Measurements from ENCODE around the gene NELL1.
"Not testable (repeated sequence)": the region's sequence is repeated elsewhere in the genome, so short reads cannot be mapped to it uniquely, and the experiment has no call there.

NELL1 gene

DNA sequence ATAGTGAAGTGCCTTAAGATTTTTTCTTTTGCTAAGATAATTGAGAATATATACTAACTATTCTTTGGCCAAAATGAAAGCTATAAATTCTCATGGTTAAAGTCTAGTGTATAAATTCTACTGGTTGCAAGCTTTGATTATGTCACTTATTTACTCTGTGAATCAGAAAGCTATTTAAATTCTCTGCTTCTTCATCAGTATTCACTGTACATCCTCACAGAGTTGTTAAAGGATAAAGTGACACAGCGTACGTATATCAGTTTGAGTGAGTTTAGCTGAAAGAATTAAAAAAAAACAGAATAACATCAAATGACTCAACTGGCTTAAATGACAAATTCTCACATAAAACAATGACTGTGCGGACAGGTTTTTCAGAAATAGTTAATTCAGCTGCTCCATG is 453.1 kb downstream of the NELL1 start:
- Histone ChIP-seq H3K27me3 (ENCODE audit: control insufficient read depth, insufficient read depth, low read length) (no peaks in the 10 kb centered on the region), H3K36me3 (ENCODE audit: insufficient read depth, low read length) (no peaks in the 10 kb centered on the region), H3K9me3 (replicated peaks; ENCODE audit: low read length) (no peaks in the 10 kb centered on the region), H3K4me1 (ENCODE audit: control insufficient read depth, insufficient read depth, low read length) (no peaks in the 10 kb centered on the region), H3K4me3 (ENCODE audit: low read length) (no peak overlapping the region), H3K4me2 (ENCODE audit: low read length) (no peak overlapping the region), H3K9ac (ENCODE audit: low read depth, low read length) (no peak overlapping the region)

DNA sequence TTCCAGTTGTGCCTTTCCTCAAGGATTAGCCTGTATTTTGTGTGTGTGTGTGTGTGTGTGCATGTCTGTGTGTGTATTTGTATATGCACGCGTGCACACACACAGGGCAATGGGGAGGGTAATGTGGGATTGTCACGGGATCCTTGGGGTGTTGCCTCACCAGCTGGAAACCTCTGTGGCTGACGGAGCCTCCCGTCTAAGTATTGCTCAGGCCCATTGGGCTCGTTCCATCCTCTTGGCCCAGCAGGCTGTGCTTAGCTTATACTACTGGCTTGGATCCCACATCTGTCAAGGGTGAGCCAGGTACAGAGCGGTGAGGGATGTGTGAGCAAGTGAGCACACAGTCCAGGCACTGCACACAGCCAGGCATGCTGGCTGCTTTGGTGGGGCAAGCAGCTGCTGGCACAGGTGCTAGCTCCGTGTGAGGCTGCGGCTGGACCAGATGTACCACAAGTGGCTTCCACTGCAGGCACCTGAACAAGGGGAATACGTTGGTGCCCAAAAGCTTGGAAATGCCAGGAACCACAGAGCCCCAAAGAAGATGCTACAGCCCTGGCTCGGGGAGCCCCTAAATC is 462.8 kb downstream of the NELL1 start:
- Histone ChIP-seq H3K4me1 (ENCODE audit: control insufficient read depth, insufficient read depth, low read length) (no peaks in the 10 kb centered on the region), H3K36me3 (ENCODE audit: insufficient read depth, low read length) (no peaks in the 10 kb centered on the region), H3K9me3 (replicated peaks; ENCODE audit: low read length) (peaks cover 3% of the 10 kb centered on the region), H3K9ac (ENCODE audit: low read depth, low read length) (no peak overlapping the region), H3K27me3 (ENCODE audit: control insufficient read depth, insufficient read depth, low read length) (no peaks in the 10 kb centered on the region), H3K4me3 (ENCODE audit: low read length) (no peak overlapping the region), H3K4me2 (ENCODE audit: low read length) (no peak overlapping the region)

DNA sequence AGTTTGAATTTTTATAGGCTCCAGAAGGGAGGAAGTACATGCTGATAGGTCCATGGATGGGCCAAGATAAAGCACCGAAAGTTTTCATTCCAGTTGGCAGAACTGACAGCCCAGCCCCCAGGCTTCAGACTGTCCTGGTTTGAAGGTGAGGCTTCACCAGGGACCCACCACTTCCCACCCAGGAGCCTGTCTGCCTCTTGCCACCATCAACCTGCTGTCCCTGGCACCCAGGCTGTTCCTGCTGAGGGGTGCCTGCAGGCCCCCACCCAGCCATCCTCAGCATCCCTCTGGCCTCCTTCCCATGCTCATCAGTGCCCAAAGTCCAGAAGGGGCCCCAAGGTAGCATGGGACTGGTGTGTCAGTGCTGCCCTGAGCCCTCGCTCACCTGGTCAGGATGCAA is 463.9 kb downstream of the NELL1 start:
- Histone ChIP-seq H3K9me3 (replicated peaks; ENCODE audit: low read length) (peaks cover 3% of the 10 kb centered on the region), H3K9ac (ENCODE audit: low read depth, low read length) (no peak overlapping the region), H3K4me3 (ENCODE audit: low read length) (no peak overlapping the region), H3K36me3 (ENCODE audit: insufficient read depth, low read length) (no peaks in the 10 kb centered on the region), H3K4me1 (ENCODE audit: control insufficient read depth, insufficient read depth, low read length) (no peaks in the 10 kb centered on the region), H3K27me3 (ENCODE audit: control insufficient read depth, insufficient read depth, low read length) (no peaks in the 10 kb centered on the region), H3K4me2 (ENCODE audit: low read length) (no peak overlapping the region)

DNA sequence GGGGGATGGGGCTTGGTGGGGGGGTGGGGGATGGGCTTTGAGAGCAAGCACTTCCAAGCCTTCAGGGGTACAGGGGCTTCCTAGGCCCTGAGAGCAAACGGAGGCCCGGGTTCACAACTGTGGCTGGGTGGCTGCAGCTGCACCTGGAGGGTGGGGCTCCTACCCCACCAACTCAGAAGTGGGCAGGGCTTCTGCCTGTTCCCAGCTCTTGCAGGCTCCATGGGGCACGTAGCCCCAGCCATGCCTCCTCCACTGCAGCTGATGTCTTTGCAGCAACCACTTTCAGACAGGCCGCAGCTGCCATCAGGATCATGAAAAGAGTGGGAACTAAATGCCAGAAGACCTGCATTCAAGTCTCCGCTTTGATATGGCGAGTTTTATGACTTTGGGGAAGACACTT is 464.3 kb downstream of the NELL1 start:
- H3K36me3 ChIP-seq (ENCODE audit: insufficient read depth, low read length), result no peaks in the 10 kb centered on the region
- H3K4me1 ChIP-seq (ENCODE audit: control insufficient read depth, insufficient read depth, low read length), result no peaks in the 10 kb centered on the region
- H3K9ac ChIP-seq (ENCODE audit: low read depth, low read length), result no peak overlapping the region
- H3K4me2 ChIP-seq (ENCODE audit: low read length), result no peak overlapping the region
- no peak overlapping the region for H3K4me3 ChIP-seq (ENCODE audit: low read length)
- H3K9me3 ChIP-seq (replicated peaks; ENCODE audit: low read length), result peaks cover 3% of the 10 kb centered on the region
- H3K27me3 ChIP-seq (ENCODE audit: control insufficient read depth, insufficient read depth, low read length), result no peaks in the 10 kb centered on the region

DNA sequence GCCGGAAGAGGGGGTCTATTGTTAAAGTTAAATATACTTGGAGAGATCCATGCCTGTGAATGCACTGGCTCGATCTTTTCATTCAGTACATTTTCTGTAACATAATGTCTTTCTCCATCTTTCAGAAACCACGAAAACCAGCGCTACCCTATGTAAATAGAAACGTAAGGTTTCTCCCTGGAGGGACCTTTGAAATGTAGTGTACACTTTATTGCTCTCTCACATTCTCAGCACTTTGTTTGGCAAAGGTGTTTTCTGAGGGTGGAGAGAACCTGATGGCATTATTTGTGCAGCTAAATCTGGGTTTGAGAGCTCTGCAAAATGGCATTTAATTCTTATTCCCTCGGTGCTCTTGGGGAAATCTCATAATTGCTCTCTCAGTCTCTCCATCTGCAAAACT is 468.4 kb downstream of the NELL1 start:
- H3K4me3 ChIP-seq (ENCODE audit: low read length), result no peak overlapping the region
- H3K36me3 ChIP-seq (ENCODE audit: insufficient read depth, low read length), result no peaks in the 10 kb centered on the region
- no peak overlapping the region for H3K4me2 ChIP-seq (ENCODE audit: low read length)
- no peaks in the 10 kb centered on the region for H3K27me3 ChIP-seq (ENCODE audit: control insufficient read depth, insufficient read depth, low read length)
- H3K9ac ChIP-seq (ENCODE audit: low read depth, low read length), result no peak overlapping the region
- no peaks in the 10 kb centered on the region for H3K4me1 ChIP-seq (ENCODE audit: control insufficient read depth, insufficient read depth, low read length)
- H3K9me3 ChIP-seq (replicated peaks; ENCODE audit: low read length), result peaks cover 3% of the 10 kb centered on the region

DNA sequence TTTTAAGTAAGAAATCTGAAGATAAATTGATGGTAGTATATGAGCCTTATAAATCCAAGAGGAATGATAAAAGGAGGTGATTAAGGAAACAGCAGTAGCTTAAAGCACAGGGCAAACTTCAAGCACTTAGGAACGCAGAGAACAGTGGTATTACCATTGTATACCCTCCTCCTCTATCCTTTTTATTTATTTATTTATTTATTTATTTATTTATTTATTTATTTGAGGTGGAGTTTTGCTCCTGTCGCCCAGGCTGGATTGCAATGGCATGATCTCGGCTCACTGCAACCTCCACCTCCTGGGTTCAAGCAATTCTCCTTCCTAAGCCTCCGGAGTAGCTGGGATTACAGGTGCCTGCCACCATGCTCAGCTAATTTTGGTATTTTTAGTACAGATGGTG is 472.2 kb downstream of the NELL1 start:
- not testable (repeated sequence) for H3K4me2 ChIP-seq (ENCODE audit: low read length); H3K36me3 ChIP-seq (ENCODE audit: insufficient read depth, low read length); H3K4me3 ChIP-seq (ENCODE audit: low read length); H3K9me3 ChIP-seq (replicated peaks; ENCODE audit: low read length); H3K4me1 ChIP-seq (ENCODE audit: control insufficient read depth, insufficient read depth, low read length); H3K9ac ChIP-seq (ENCODE audit: low read depth, low read length); H3K27me3 ChIP-seq (ENCODE audit: control insufficient read depth, insufficient read depth, low read length)

DNA sequence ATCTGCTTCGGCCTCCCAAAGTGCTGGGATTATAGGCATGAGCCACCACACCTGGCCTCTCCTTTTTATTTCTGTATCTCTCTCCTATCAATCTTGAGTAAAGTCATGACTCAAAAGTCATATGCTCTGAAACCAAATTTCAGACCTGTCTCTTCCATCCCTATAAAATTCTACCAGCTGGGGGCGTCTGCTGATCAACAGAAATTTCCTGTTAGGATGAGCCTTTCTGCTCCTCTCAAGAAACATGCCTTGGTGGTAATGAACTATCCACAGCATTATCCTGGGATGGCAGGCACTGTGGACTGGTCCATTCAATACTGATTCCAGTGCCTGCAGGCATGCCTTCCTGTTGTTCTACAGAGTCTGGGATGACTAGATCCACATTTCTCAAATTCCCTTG is 472.6 kb downstream of the NELL1 start:
- Histone ChIP-seq H3K27me3 (ENCODE audit: control insufficient read depth, insufficient read depth, low read length) (no peaks in the 10 kb centered on the region), H3K4me1 (ENCODE audit: control insufficient read depth, insufficient read depth, low read length) (no peaks in the 10 kb centered on the region), H3K4me3 (ENCODE audit: low read length) (no peak overlapping the region), H3K9ac (ENCODE audit: low read depth, low read length) (no peak overlapping the region), H3K4me2 (ENCODE audit: low read length) (no peak overlapping the region), H3K9me3 (replicated peaks; ENCODE audit: low read length) (no peaks in the 10 kb centered on the region), H3K36me3 (ENCODE audit: insufficient read depth, low read length) (no peaks in the 10 kb centered on the region)

DNA sequence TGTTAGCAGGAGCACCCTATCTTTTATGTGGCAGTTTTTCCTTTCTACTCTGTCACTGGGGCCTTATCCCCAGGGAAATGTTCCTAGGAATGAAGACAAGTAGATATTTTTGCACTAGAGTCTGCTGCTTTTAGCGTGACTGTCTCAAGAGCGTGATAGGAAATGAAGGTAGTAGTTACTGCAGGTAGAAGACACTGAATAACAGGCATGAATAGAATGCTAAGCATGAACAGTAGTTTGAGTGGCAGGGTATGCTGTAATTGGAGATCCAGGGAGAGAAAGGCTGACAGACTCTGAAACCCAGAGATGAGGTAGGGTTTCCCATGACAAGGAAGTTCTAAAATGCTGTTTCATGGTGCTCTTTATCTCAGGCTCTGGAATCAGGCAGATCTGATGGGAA is 475.1 kb downstream of the NELL1 start:
- no peaks in the 10 kb centered on the region for H3K36me3 ChIP-seq (ENCODE audit: insufficient read depth, low read length)
- H3K9ac ChIP-seq (ENCODE audit: low read depth, low read length), result no peak overlapping the region
- H3K4me2 ChIP-seq (ENCODE audit: low read length), result no peak overlapping the region
- no peak overlapping the region for H3K4me3 ChIP-seq (ENCODE audit: low read length)
- H3K27me3 ChIP-seq (ENCODE audit: control insufficient read depth, insufficient read depth, low read length), result no peaks in the 10 kb centered on the region
- H3K4me1 ChIP-seq (ENCODE audit: control insufficient read depth, insufficient read depth, low read length), result no peaks in the 10 kb centered on the region
- H3K9me3 ChIP-seq (replicated peaks; ENCODE audit: low read length), result no peaks in the 10 kb centered on the region

DNA sequence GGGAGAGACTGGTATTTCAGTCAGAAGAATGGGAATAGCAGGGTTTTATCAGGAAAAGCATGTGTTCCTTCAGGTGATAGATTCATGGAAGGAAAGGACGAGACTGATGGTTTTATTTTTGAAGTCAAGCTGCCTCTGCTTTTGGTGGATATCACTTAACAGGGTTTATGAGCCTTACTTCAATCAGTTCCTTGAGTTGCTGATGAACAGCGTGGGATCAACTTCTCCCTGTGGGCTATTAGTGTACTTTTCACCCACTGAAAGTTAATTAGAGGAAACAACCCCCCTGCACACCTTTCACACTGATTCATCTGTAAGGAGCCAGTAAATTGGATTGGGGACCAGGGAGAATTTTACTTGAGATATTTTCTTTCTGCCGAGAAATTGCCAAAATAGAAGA is 479.0 kb downstream of the NELL1 start:
- Histone ChIP-seq H3K9me3 (replicated peaks; ENCODE audit: low read length) (no peaks in the 10 kb centered on the region), H3K27me3 (ENCODE audit: control insufficient read depth, insufficient read depth, low read length) (no peaks in the 10 kb centered on the region), H3K4me2 (ENCODE audit: low read length) (no peak overlapping the region), H3K4me3 (ENCODE audit: low read length) (no peak overlapping the region), H3K4me1 (ENCODE audit: control insufficient read depth, insufficient read depth, low read length) (no peaks in the 10 kb centered on the region), H3K36me3 (ENCODE audit: insufficient read depth, low read length) (no peaks in the 10 kb centered on the region), H3K9ac (ENCODE audit: low read depth, low read length) (no peak overlapping the region)

DNA sequence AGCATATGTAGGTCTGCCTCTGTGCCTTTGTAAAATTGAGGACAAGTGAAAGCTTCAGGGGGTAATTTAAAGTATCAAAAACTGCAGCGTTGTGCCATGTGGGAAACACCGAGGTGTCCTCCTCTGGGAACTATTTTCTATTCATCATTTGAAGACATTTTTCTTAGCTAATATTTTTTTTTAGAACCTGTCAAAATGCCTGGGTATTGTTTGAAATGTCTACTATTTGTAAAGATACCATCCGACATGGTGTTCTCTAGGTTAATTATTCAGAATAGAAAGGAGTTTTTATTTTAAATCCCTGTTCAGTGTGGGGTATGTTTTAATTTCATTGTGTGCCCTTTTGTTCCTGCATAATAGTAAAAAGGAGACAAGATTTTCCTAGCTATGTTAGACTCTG is 490.8 kb downstream of the NELL1 start:
- Histone ChIP-seq H3K4me3 (ENCODE audit: low read length) (no peak overlapping the region), H3K27me3 (ENCODE audit: control insufficient read depth, insufficient read depth, low read length) (no peaks in the 10 kb centered on the region), H3K4me1 (ENCODE audit: control insufficient read depth, insufficient read depth, low read length) (no peaks in the 10 kb centered on the region), H3K9ac (ENCODE audit: low read depth, low read length) (no peak overlapping the region), H3K36me3 (ENCODE audit: insufficient read depth, low read length) (no peaks in the 10 kb centered on the region), H3K4me2 (ENCODE audit: low read length) (no peak overlapping the region), H3K9me3 (replicated peaks; ENCODE audit: low read length) (no peaks in the 10 kb centered on the region)

DNA sequence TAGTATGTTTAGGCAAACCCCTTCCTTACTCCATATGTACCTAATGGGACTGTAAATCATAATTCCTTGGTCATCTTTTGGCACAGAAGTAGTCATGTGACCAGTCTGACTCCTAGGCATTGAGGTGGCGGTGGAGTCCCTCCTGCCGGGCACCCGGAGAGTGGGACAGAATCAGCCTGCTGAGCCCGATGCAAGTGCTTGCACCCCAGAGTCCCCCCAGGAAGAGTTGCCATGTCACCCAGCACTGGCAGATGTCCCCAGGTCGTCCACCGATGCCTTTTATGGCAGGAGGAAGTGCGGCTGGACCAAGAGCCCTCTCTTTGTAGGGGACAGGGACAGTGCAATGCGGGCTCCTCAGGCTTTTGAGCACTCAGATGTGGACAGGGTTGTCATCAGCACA is 500.3 kb downstream of the NELL1 start:
- Histone ChIP-seq H3K9ac (ENCODE audit: low read depth, low read length) (no peak overlapping the region), H3K4me1 (ENCODE audit: control insufficient read depth, insufficient read depth, low read length) (no peaks in the 10 kb centered on the region), H3K4me3 (ENCODE audit: low read length) (no peak overlapping the region), H3K27me3 (ENCODE audit: control insufficient read depth, insufficient read depth, low read length) (no peaks in the 10 kb centered on the region), H3K36me3 (ENCODE audit: insufficient read depth, low read length) (no peaks in the 10 kb centered on the region), H3K4me2 (ENCODE audit: low read length) (no peak overlapping the region), H3K9me3 (replicated peaks; ENCODE audit: low read length) (no peaks in the 10 kb centered on the region)

DNA sequence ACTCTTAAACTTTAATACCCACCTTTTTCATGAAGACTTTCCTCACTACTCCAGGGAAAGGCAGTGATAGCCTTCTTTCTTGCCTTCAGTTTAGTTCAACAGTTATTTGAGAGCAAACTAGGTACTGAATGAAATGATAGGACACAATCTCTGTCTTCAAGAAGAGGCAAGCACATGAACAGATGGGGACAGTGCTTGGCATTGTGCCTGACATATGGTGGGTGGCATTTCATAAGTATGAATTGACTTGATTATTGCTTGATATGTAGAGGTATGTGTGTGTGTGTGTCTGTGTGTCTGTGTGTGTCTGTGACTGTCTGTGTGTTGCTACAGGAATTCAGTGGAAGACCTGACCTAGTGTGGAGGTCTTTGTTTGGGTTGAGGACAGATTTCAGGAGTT is 504.1 kb downstream of the NELL1 start:
- Histone ChIP-seq H3K4me1 (ENCODE audit: control insufficient read depth, insufficient read depth, low read length) (no peaks in the 10 kb centered on the region), H3K9ac (ENCODE audit: low read depth, low read length) (no peak overlapping the region), H3K4me2 (ENCODE audit: low read length) (no peak overlapping the region), H3K4me3 (ENCODE audit: low read length) (no peak overlapping the region), H3K9me3 (replicated peaks; ENCODE audit: low read length) (no peaks in the 10 kb centered on the region), H3K36me3 (ENCODE audit: insufficient read depth, low read length) (no peaks in the 10 kb centered on the region), H3K27me3 (ENCODE audit: control insufficient read depth, insufficient read depth, low read length) (no peaks in the 10 kb centered on the region)
